AG04450 (cell line): Measurements from ENCODE around the gene DCD. TPM values are rescaled to one million over a fixed set of nuclear protein-coding genes. Genes with fewer than 3 reads are reported as not detected.

Experiments used
- CTCF ChIA-PET: fragments of 300-600, 350-600 bp; formaldehyde crosslinking; extraction: SDS; loops from one replicate; lab custom pipeline; 2022; ENCODE audit warnings: antibody characterized with exemption, inconsistent platforms; lab: Charles Lee
- POLR2A ChIA-PET: fragments of 350-600 bp; formaldehyde crosslinking; extraction: SDS; loops from one replicate; lab custom pipeline; 2021; ENCODE audit warnings: antibody characterized with exemption, inconsistent platforms; lab: Yijun Ruan, JAX
- DNase-seq: peaks from one replicate; pipeline ENCODE4 v3.0.0-alpha.2; 2011; ENCODE audit warnings: low read depth, low spot score
- H3K27ac ChIP-seq: one replicate; pipeline ENCODE4 v1.5.1; 2012; ENCODE audit warnings: low read depth, low read length, control low read depth
- H3K27me3 ChIP-seq: one replicate; pipeline ENCODE4 v1.6.0; 2012; ENCODE audit warnings: low read length; ENCODE audit not compliant: control insufficient read depth, insufficient read depth
- H3K4me3 ChIP-seq: 2 replicates; pipeline ENCODE4 v1.5.1; 2011; ENCODE audit warnings: mild to moderate bottlenecking, low read depth, low read length, control low read depth
- H3K9me3 ChIP-seq: 2 replicates; pipeline ENCODE4 v1.5.1; 2012; ENCODE audit warnings: low read length; ENCODE audit not compliant: control insufficient read depth, insufficient read depth
- polyA plus RNA-seq: library from polyadenylated mRNA; depleted of rRNA; stranded (reverse); fragments of >200 nt; gene quantifications from 2 replicates; pipeline ENCODE4 v1.2.3, GENCODE V29; 2011
- TF ChIP-seq, protein P1 (sequence below): IDR thresholded peaks from 2 replicates; pipeline ENCODE4 v1.5.1; 2011; ENCODE audit warnings: low read depth, low read length, control low read depth, inconsistent platforms

Gene DCD
- polyA plus RNA-seq, 1 experiment: not detected

DNA sequence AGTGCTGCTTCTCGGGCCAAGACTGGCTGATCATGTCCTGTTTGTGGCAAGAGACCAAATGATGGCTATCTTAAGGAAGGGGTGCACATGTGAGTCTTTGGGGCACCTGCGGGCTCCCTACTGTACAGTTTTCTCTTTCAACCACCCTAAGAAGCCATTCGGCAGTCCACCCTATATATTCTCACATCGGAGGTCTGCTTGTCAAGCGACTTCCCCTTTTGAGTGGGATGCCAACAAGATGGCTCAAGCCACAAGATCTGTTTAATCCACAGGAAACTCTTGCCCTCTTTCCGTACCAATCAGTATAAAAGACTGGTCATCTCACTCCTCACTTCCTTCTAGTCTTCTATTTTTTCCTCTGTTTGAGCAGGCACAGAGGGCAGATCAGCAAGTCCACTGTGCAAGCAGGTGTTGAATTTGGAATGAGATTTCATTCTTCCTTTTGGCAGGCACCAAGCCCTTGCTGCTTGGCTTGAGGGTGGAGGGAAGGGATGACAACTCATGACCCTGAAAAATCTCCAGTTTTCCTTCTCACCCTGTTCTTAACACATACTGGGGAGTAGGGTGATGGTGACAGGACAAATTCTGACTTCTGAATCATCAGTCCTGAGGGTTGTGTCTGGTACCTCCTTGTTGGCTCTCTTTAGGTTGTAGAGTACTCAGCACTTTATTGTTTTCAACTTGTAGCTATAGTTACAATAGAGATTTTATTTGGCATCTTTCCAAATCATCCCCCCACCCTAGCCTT is 31.1 kb downstream of the DCD start:
- TF ChIP-seq, protein P1, sequence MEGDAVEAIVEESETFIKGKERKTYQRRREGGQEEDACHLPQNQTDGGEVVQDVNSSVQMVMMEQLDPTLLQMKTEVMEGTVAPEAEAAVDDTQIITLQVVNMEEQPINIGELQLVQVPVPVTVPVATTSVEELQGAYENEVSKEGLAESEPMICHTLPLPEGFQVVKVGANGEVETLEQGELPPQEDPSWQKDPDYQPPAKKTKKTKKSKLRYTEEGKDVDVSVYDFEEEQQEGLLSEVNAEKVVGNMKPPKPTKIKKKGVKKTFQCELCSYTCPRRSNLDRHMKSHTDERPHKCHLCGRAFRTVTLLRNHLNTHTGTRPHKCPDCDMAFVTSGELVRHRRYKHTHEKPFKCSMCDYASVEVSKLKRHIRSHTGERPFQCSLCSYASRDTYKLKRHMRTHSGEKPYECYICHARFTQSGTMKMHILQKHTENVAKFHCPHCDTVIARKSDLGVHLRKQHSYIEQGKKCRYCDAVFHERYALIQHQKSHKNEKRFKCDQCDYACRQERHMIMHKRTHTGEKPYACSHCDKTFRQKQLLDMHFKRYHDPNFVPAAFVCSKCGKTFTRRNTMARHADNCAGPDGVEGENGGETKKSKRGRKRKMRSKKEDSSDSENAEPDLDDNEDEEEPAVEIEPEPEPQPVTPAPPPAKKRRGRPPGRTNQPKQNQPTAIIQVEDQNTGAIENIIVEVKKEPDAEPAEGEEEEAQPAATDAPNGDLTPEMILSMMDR: no peak
- CTCF ChIA-PET: interaction anchor here (1.0 kb wide), 1 partner anchor 37 kb away, joined by 3 read pairs; no protein-coding TSS in a partner anchor

GRCh38 chr12:54612225-54612750 is 35.9 kb downstream of the DCD start:
- TF ChIP-seq, protein P1: no peak
- ChIA-PET POLR2A (no interaction called here), CTCF (no interaction called here)
- DNase-seq: no peak
- H3K27ac ChIP-seq: no peak overlapping the region
- H3K27me3 ChIP-seq: peaks cover 6% of the 10 kb centered on the region
- no peak overlapping the region for H3K4me3 ChIP-seq
- no peaks in the 10 kb centered on the region for H3K9me3 ChIP-seq

More for the DNA sequence above, 31.1 kb downstream of the DCD start:
- no peak for DNase-seq
- Histone ChIP-seq H3K9me3 (no peaks in the 10 kb centered on the region), H3K27me3 (peaks cover 3% of the 10 kb centered on the region), H3K4me3 (no peak overlapping the region), H3K27ac (no peak overlapping the region)
- POLR2A ChIA-PET: no interaction called here

DNA sequence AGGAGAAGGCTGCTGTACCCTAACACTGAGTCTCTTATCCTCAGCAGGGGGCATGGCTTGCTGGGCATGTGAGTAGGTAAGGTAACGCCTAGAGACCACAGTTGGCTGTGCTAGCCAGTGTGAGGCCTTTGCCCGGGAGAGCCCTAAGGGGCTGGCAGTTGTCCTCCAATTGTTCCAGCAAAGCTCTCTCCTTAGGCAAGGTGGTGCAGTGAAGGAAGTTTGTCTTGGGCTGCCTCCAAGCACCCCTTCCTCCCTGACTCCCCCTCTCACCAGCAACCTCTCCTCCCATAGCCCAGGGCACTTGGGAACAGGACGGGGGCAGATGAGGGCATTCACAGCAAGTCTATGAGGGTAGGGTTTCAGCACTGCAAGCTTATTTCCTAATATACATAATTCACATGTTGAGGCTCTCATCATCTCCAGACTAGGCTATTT is 36.4 kb downstream of the DCD start:
- Histone ChIP-seq H3K27me3 (peaks cover 6% of the 10 kb centered on the region), H3K4me3 (no peak overlapping the region), H3K27ac (no peak overlapping the region), H3K9me3 (no peaks in the 10 kb centered on the region)
- no peak for DNase-seq
- ChIA-PET POLR2A (no interaction called here), CTCF (no interaction called here)
- TF ChIP-seq, protein P1: no peak

GRCh38 chr12:54608769-54609168 is 39.4 kb downstream of the DCD start:
- TF ChIP-seq, protein P1: no peak
- ChIA-PET CTCF (interaction anchor here (0.9 kb wide), 1 partner anchor 12 kb away, joined by 3 read pairs; no protein-coding TSS in a partner anchor), POLR2A (no interaction called here)
- Histone ChIP-seq H3K4me3 (no peak overlapping the region), H3K9me3 (no peaks in the 10 kb centered on the region), H3K27me3 (peaks cover 3% of the 10 kb centered on the region), H3K27ac (no peak overlapping the region)
- no peak for DNase-seq

DNA sequence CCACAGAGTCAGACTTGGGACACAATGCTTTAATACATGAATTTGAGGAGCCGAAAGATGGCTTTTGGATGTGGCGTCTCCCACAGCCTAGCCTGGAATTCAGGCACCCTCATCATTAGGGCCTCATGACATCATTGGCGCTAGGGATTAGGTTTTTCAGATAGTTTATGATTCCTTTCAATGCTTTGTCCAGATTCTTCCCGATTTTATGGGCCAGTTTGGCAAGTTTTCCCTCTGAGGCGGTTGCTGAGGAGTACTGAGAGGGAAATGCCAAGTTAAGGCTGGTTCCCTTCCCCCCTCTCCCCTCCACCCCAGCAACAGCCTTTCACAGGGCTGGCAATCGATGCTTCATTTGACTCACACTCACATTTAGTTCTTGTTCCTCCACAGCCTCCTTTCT is 40.0 kb downstream of the DCD start:
- ChIA-PET CTCF (no interaction called here), POLR2A (no interaction called here)
- H3K27me3 ChIP-seq: peaks cover 3% of the 10 kb centered on the region
- H3K9me3 ChIP-seq: no peaks in the 10 kb centered on the region
- H3K27ac ChIP-seq: no peak overlapping the region
- no peak overlapping the region for H3K4me3 ChIP-seq
- no peak for DNase-seq
- TF ChIP-seq, protein P1: no peak
